OCI-LY7 (cell line): ENCODE measurements around the gene AOPEP. TPM values are rescaled to one million over a fixed set of nuclear protein-coding genes. Genes with fewer than 3 reads are reported as not detected.

Experiments
- BruUV-seq: library from RNA; stranded (reverse); fragments of 400-500 nt; replicated peaks from 2 replicates; lab custom pipeline; 2021; lab: Mats Ljungman, UMichigan
- CTCF ChIA-PET: fragments of 300-600 bp; sonication (Branson Sonifier 250); formaldehyde crosslinking; loops from one replicate; lab custom pipeline; 2022; ENCODE audit warnings: antibody characterized with exemption; ENCODE audit not compliant: unreplicated experiment; lab: Charles Lee
- POLR2A ChIA-PET: fragments of 300-600 bp; sonication (Branson Sonifier 250); formaldehyde crosslinking; loops from one replicate; lab custom pipeline; 2022; ENCODE audit warnings: antibody characterized with exemption; lab: Charles Lee
- DNase-seq: peaks from one replicate; pipeline ENCODE4 v3.0.0-alpha.2; 2015; ENCODE audit warnings: low spot score
- H2AFZ ChIP-seq: fragments of 200-600 bp; sonication (generic), shearing (Covaris generic); 2 replicates; pipeline ENCODE4 v1.6.1; 2014; ENCODE audit warnings: mild to moderate bottlenecking, antibody characterized with exemption, low read length, moderate library complexity
- H3K27ac ChIP-seq: fragments of 200-600 bp; sonication (generic); 2 replicates; pipeline ENCODE4 v1.5.1; 2014; ENCODE audit warnings: mixed run types, low read depth, mild to moderate bottlenecking, moderate library complexity, low read length, inconsistent platforms; ENCODE audit not compliant: poor library complexity, severe bottlenecking
- H3K36me3 ChIP-seq: fragments of 200-600 bp; sonication (generic); 2 replicates; pipeline ENCODE4 v1.6.1; 2014; ENCODE audit warnings: mild to moderate bottlenecking, antibody characterized with exemption, low read length, moderate library complexity, mixed read lengths; ENCODE audit not compliant: insufficient read depth
- H3K4me1 ChIP-seq: fragments of 200-600 bp; sonication (generic); 2 replicates; pipeline ENCODE4 v1.5.1; 2014; ENCODE audit warnings: mild to moderate bottlenecking, low read length; ENCODE audit not compliant: insufficient read depth, poor library complexity, severe bottlenecking
- H3K4me2 ChIP-seq: fragments of 200-600 bp; sonication (generic); 2 replicates; pipeline ENCODE4 v1.6.1; 2014; ENCODE audit warnings: mild to moderate bottlenecking, low read length
- H3K4me3 ChIP-seq: fragments of 200-600 bp; sonication (generic); 2 replicates; pipeline ENCODE4 v1.5.1; 2014; ENCODE audit warnings: mild to moderate bottlenecking, low read depth, low read length; ENCODE audit not compliant: poor library complexity, severe bottlenecking
- H3K79me2 ChIP-seq: fragments of 200-600 bp; sonication (generic); 2 replicates; pipeline ENCODE4 v1.6.1; 2016; ENCODE audit warnings: low read depth, mild to moderate bottlenecking, low read length, moderate library complexity, mixed read lengths; ENCODE audit not compliant: insufficient read depth
- H3K9me2 ChIP-seq: fragments of 200-600 bp; sonication (generic); 2 replicates; pipeline ENCODE4 v1.6.1; 2016; ENCODE audit warnings: mild to moderate bottlenecking, low read length, mixed read lengths; ENCODE audit not compliant: insufficient read depth
- H3K9me3 ChIP-seq: fragments of 200-600 bp; sonication (generic); 2 replicates; pipeline ENCODE4 v1.6.1; 2014; ENCODE audit warnings: mild to moderate bottlenecking, mixed run types, low read length, mixed read lengths
- H4K20me1 ChIP-seq: fragments of 200-600 bp; sonication (generic); 2 replicates; pipeline ENCODE4 v1.6.1; 2014; ENCODE audit warnings: mild to moderate bottlenecking, antibody characterized with exemption, low read length, moderate library complexity, mixed read lengths; ENCODE audit not compliant: insufficient read depth
- CTCF ChIP-seq: fragments of 200-600 bp; sonication (generic); conservative IDR thresholded peaks from 2 replicates; pipeline ENCODE4 v1.5.1; 2014; ENCODE audit warnings: mild to moderate bottlenecking, antibody characterized with exemption, low read length, moderate library complexity, mixed read lengths
- EZH2phosphoT487 ChIP-seq: fragments of 200-600 bp; sonication (generic); IDR thresholded peaks from 2 replicates; pipeline ENCODE4 v1.6.1; 2018; ENCODE audit warnings: low read depth, borderline replicate concordance, mild to moderate bottlenecking, mixed run types, antibody characterized with exemption, low read length, moderate library complexity, mixed read lengths
- intact Hi-C: fragments of 100-400 bp; cut with micrococcal nuclease; formaldehyde crosslinking; loops from one replicate; pipeline ENCODE4 v1.10.0; 2022; ENCODE audit not compliant: unreplicated experiment
- total RNA-seq, 2 experiments: library from RNA; depleted of rRNA in 1 of 2; stranded (reverse); fragments of >200 nt in 1 of 2; shearing (Covaris generic) in 1 of 2; gene quantifications; 2 replicates each; pipeline ENCODE4 v1.2.3, GENCODE V29; 2014 to 2022

Gene AOPEP
- total RNA-seq, 2 experiments from 2014 or later = 17.3 to 24.3 TPM

- Histone ChIP-seq H3K9me2 (no peaks in the 10 kb centered on the region), H3K4me1 (no peaks in the 10 kb centered on the region), H3K79me2 (no peaks in the 10 kb centered on the region), H3K4me2 (no peak overlapping the region), H3K4me3 (no peak overlapping the region), H3K27ac (no peak overlapping the region), H3K36me3 (peaks cover 7% of the 10 kb centered on the region; the same call in 1 of the 2 replicates), H3K9me3 (no peaks in the 10 kb centered on the region), H2AFZ (no peak overlapping the region), H4K20me1 (no peaks in the 10 kb centered on the region)
- CTCF ChIA-PET = no interaction called here
- POLR2A ChIA-PET = interaction anchor here (0.6 to 1.6 kb wide), 2 partner anchors 10 to 31 kb away, joined by 3 read pairs; no protein-coding TSS in a partner anchor
- BruUV-seq = no TSS peak
- intact Hi-C loops = no loop called here
- DNase-seq = no peak
- TF ChIP-seq EZH2phosphoT487 = no peak
- no peak for TF ChIP-seq CTCF
These were observed 32.4 kb downstream of the AOPEP start for GRCh38 chr9:94758880-94759279.

- no peaks in the 10 kb centered on the region for H3K79me2 ChIP-seq
- no peaks in the 10 kb centered on the region for H3K4me1 ChIP-seq
- H2AFZ ChIP-seq = no peak overlapping the region
- H3K27ac ChIP-seq = no peak overlapping the region
- H3K36me3 ChIP-seq = peaks cover 7% of the 10 kb centered on the region; the same call in 1 of the 2 replicates
- TSS peak; percentile 85 for BruUV-seq
- no peaks in the 10 kb centered on the region for H4K20me1 ChIP-seq
- ChIA-PET POLR2A (interaction anchor here (0.6 kb wide), 1 partner anchor 9 kb away, joined by 3 read pairs; no protein-coding TSS in a partner anchor), CTCF (no interaction called here)
- no peaks in the 10 kb centered on the region for H3K9me3 ChIP-seq
- TF ChIP-seq CTCF (no peak), EZH2phosphoT487 (no peak)
- no peak for DNase-seq
- intact Hi-C loops = no loop called here
- H3K4me3 ChIP-seq = no peak overlapping the region
- H3K4me2 ChIP-seq = no peak overlapping the region
- H3K9me2 ChIP-seq = no peaks in the 10 kb centered on the region
These were observed 33.5 kb downstream of the AOPEP start for GRCh38 chr9:94760010-94760409.

- Histone ChIP-seq H3K36me3 (peaks cover 7% of the 10 kb centered on the region; the same call in 1 of the 2 replicates), H3K9me3 (no peaks in the 10 kb centered on the region), H3K4me3 (no peak overlapping the region), H3K4me2 (no peak overlapping the region), H3K79me2 (no peaks in the 10 kb centered on the region), H3K27ac (no peak overlapping the region), H2AFZ (no peak overlapping the region), H3K4me1 (no peaks in the 10 kb centered on the region), H3K9me2 (no peaks in the 10 kb centered on the region), H4K20me1 (no peaks in the 10 kb centered on the region)
- TF ChIP-seq EZH2phosphoT487 (no peak), CTCF (no peak)
- ChIA-PET POLR2A (no interaction called here), CTCF (no interaction called here)
- intact Hi-C loops = no loop called here
- no TSS peak for BruUV-seq
- DNase-seq = no peak
These were observed 34.2 kb downstream of the AOPEP start for GRCh38 chr9:94760660-94761059.
